ENCODE results near the gene B4GALNT3. TPM values are rescaled to one million over a fixed set of nuclear protein-coding genes. Genes with fewer than 3 reads are reported as not detected.

The B4GALNT3 gene
- total and polyA plus RNA-seq, 2 of the 13 experiments (the other 11 are each of a cell fraction or from before 2014, with no cell fraction given) = 3.2 to 4.4 TPM

GRCh38 chr12:591167-592023, 131.7 kb downstream of the B4GALNT3 start (continued):
- TF ChIP-seq ARID4A (CRISPR knock-in tag; IDR thresholded peaks at IDR 0.05; ENCODE audit: borderline replicate concordance) (peak; percentile 25; the same call in 1 of the 2 replicates), USF2 (IDR thresholded peaks at IDR 0.05; ENCODE audit: low read depth, low read length) (no peak), USF2 (CRISPR knock-in tag; IDR thresholded peaks at IDR 0.05; ENCODE audit: borderline replicate concordance) (peak; percentile 40; the same call in 1 of the 2 replicates), MXD1 (CRISPR knock-in tag; IDR thresholded peaks at IDR 0.05) (0 out of 2 replicates have a peak, but pooled peaks have one; percentile 35), ZNF484 (CRISPR knock-in tag; IDR thresholded peaks at IDR 0.05; ENCODE audit: borderline replicate concordance, low read depth) (no peak), TBX2 (CRISPR knock-in tag; IDR thresholded peaks at IDR 0.05; ENCODE audit: borderline replicate concordance) (peak; percentile 40; the same call in 1 of the 2 replicates), PAXIP1 (CRISPR knock-in tag; conservative IDR thresholded peaks at IDR 0.05) (peak; percentile 50), ZBTB7B (CRISPR knock-in tag; IDR thresholded peaks at IDR 0.05) (peak; percentile 33; the same call in 1 of the 2 replicates), PITX1 (CRISPR knock-in tag; IDR thresholded peaks at IDR 0.05) (0 out of 2 replicates have a peak, but pooled peaks have one; percentile 9), POGZ (CRISPR knock-in tag; IDR thresholded peaks at IDR 0.05) (peak; percentile 36; the same call in 1 of the 2 replicates), CTCF (CRISPR knock-in tag; IDR thresholded peaks at IDR 0.05) (peak; percentile 28; the same call in 1 of the 2 replicates), KDM5B (CRISPR knock-in tag; IDR thresholded peaks at IDR 0.05; ENCODE audit: borderline replicate concordance) (peak; percentile 25; the same call in 1 of the 2 replicates), ZNF292 (CRISPR knock-in tag; IDR thresholded peaks at IDR 0.05; ENCODE audit: borderline replicate concordance, low read depth) (peak; percentile 46; the same call in 1 of the 2 replicates), ZNF124 (CRISPR knock-in tag; IDR thresholded peaks at IDR 0.05) (no peak)
